ENCODE measurements around the gene PKNOX2.

DNA sequence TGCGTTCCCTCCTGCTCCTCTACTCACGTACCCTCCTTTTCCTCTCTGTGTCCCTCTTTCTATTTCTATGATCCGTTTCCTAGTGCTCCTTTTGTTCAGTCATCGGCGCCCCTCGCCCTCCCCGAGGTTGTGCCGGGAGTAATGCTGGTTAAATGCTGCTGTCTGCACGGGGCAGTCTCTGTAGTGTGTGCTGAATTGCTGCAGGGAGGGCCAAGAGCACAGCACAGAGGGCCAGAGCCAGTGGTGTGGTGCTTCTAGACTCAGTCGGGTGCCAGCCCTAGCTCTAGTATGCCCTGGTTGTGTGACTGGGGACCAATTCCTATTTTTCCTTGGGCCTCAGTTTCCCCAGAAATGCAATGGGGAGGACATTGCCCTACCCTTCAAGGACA lies 98.3 kb downstream of the PKNOX2 start:
- TF ChIP-seq, protein P1, sequence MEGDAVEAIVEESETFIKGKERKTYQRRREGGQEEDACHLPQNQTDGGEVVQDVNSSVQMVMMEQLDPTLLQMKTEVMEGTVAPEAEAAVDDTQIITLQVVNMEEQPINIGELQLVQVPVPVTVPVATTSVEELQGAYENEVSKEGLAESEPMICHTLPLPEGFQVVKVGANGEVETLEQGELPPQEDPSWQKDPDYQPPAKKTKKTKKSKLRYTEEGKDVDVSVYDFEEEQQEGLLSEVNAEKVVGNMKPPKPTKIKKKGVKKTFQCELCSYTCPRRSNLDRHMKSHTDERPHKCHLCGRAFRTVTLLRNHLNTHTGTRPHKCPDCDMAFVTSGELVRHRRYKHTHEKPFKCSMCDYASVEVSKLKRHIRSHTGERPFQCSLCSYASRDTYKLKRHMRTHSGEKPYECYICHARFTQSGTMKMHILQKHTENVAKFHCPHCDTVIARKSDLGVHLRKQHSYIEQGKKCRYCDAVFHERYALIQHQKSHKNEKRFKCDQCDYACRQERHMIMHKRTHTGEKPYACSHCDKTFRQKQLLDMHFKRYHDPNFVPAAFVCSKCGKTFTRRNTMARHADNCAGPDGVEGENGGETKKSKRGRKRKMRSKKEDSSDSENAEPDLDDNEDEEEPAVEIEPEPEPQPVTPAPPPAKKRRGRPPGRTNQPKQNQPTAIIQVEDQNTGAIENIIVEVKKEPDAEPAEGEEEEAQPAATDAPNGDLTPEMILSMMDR (IDR thresholded peaks at IDR 0.05) = no peak
- no peak for TF ChIP-seq POLR2A (IDR thresholded peaks at IDR 0.05)

Measured in ovary (tissue), 3 donors.